GM12873 (cell line): ENCODE results near the gene LSM14A.

Experiments
- TF ChIP-seq, protein P1 (sequence below): IDR thresholded peaks from 2 replicates; pipeline ENCODE4 v1.5.1; 2012; ENCODE audit warnings: low read depth, mild to moderate bottlenecking, moderate library complexity, low read length, control low read depth; ENCODE audit not compliant: insufficient read depth; ENCODE audit errors: missing control alignments

The LSM14A gene

DNA sequence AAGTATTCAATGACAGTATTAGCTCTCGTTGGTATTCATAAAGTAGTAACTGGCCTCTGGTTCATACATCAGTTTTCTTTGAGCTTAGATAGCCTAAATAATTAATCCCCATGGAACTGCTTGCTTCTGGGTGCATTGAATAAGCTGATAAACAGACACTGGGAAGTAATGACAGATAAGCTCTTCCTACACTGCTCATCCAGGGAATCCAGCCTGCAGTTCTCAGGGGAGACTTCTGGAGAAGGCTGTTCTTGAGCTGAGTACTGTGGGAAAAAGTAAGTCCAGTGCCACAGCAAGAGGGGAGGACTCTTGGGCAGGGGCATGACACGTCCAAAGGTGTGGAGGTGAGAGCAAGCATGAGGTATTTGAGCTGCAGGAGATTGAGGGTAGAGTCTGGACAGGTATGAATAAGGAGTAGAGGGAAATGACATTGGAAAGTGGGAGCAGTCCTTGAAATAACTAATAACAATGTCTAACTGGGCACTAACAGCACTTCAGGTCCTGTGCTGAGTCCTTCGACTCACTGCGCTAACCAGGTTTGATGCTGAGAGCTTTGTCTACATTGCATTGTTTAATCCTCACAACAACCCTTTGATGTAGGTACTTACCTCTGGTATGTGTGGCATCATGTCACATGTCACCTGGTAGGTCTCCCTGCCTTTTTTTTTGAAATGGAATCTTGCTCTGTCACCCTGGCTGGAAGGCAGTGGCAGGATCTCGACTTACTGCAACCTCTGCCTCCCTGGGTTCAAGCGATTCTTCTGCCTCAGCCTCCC is 89.2 kb downstream of the LSM14A start:
- TF ChIP-seq, protein P1, sequence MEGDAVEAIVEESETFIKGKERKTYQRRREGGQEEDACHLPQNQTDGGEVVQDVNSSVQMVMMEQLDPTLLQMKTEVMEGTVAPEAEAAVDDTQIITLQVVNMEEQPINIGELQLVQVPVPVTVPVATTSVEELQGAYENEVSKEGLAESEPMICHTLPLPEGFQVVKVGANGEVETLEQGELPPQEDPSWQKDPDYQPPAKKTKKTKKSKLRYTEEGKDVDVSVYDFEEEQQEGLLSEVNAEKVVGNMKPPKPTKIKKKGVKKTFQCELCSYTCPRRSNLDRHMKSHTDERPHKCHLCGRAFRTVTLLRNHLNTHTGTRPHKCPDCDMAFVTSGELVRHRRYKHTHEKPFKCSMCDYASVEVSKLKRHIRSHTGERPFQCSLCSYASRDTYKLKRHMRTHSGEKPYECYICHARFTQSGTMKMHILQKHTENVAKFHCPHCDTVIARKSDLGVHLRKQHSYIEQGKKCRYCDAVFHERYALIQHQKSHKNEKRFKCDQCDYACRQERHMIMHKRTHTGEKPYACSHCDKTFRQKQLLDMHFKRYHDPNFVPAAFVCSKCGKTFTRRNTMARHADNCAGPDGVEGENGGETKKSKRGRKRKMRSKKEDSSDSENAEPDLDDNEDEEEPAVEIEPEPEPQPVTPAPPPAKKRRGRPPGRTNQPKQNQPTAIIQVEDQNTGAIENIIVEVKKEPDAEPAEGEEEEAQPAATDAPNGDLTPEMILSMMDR, result no peak

GRCh38 chr19:34263745-34264237 is 91.5 kb downstream of the LSM14A start:
- TF ChIP-seq, protein P1, result no peak

- TF ChIP-seq, protein P1, result no peak
These were observed 92.9 kb downstream of the LSM14A start for GRCh38 chr19:34265221-34265650.

DNA sequence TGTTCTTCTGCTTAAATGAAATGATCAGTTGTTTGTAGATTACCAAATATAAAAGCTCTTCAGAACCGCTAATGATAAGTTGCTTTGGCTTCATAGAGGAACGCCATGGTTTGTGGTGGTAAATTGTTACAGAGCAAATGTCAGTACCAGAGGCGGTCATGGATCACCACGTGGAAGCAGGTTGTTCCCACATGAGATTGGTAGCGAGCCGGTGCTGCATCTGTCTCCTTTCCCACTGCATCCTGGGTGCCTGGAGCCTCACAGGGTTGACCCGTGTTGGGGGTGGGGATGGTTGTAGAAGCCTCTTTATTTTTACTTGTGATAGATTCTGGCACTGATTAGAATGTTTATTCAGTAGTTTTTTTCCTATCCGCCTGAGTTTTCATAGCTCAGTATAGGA is 96.8 kb downstream of the LSM14A start:
- TF ChIP-seq, protein P1, result no peak

- TF ChIP-seq, protein P1, result no peak
These were observed 97.2 kb downstream of the LSM14A start for GRCh38 chr19:34269489-34269888.

GRCh38 chr19:34269968-34270621 is 97.8 kb downstream of the LSM14A start:
- TF ChIP-seq, protein P1, result no peak

DNA sequence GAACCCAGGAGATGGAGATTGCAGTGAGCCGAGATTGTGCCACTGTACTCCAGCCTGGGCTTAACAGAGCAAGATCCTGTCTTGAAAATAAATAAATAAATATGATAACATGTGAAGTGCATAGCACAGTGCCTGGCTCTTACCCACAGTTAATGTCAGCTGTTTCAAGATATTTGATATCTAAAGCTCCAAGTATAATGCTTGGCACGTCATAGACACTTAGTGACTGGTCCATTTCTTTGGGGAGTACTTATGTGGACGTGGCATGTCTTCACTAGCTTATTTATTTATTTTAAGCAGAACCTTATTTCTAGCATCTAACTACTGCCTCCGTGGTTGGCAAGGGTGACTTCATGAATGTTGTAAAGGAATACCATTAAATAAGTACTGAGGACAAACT is 100.8 kb downstream of the LSM14A start:
- TF ChIP-seq, protein P1, result no peak
